ENCODE data around the gene RNASE7. TPM values are rescaled to one million over a fixed set of nuclear protein-coding genes. Genes with fewer than 3 reads are reported as not detected.

Gene RNASE7
- total RNA-seq, 1 donor, result not detected

DNA sequence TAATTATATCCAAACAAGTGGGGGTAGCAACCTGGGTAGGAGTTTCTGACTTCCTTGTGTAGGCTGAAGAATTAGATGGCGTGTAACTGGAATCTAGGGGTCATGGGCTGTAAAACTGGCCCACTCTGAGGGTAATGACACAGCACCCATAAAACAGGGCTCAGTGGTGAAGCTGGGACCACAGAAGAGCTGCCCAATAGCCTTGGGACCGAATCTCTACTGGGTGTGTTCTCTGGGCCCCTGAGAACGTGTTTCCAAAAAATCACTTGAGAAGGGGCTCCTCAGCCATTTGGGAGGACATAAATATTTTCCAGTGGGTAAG is 19.1 kb downstream of the RNASE7 start:
- H3K9me3 ChIP-seq (ENCODE audit: low read depth, low read length), result no peaks in the 10 kb centered on the region
- peaks cover 7% of the 10 kb centered on the region for H3K27me3 ChIP-seq (ENCODE audit: insufficient read depth, low read length)
- no peak overlapping the region for H3K4me3 ChIP-seq (ENCODE audit: low read length)
- no peaks in the 10 kb centered on the region for H3K4me1 ChIP-seq (ENCODE audit: insufficient read depth, low read length)

DNA sequence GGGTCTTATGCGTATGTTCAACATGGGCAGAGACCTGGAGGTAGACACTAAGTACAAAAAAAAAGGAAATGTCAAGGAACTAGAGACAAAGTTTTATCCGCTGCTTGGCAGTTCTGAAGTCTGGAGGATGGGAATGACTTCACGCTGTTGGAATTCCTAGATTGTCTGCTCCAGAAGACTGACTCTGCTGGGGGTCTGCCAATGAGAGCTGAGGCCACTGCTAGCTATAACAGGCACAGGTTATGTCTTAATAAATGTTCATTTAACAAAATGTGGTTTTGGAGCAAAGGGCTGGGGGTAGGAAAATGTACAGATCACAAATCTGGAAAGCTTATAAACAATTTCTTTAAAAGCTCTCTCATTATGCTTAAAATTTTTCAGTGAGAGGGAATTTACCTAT is 21.3 kb downstream of the RNASE7 start:
- H3K27me3 ChIP-seq (ENCODE audit: insufficient read depth, low read length), result peaks cover 20% of the 10 kb centered on the region
- H3K4me3 ChIP-seq (ENCODE audit: low read length), result no peak overlapping the region
- no peaks in the 10 kb centered on the region for H3K9me3 ChIP-seq (ENCODE audit: low read depth, low read length)
- peaks cover under 1% of the 10 kb centered on the region for H3K4me1 ChIP-seq (ENCODE audit: insufficient read depth, low read length)

GRCh38 chr14:21066882-21067502 is 24.8 kb downstream of the RNASE7 start:
- no peak overlapping the region for H3K4me3 ChIP-seq (ENCODE audit: low read length)
- H3K4me1 ChIP-seq (ENCODE audit: insufficient read depth, low read length), result peaks cover 32% of the 10 kb centered on the region
- H3K9me3 ChIP-seq (ENCODE audit: low read depth, low read length), result no peaks in the 10 kb centered on the region
- H3K27me3 ChIP-seq (ENCODE audit: insufficient read depth, low read length), result peaks cover 41% of the 10 kb centered on the region

DNA sequence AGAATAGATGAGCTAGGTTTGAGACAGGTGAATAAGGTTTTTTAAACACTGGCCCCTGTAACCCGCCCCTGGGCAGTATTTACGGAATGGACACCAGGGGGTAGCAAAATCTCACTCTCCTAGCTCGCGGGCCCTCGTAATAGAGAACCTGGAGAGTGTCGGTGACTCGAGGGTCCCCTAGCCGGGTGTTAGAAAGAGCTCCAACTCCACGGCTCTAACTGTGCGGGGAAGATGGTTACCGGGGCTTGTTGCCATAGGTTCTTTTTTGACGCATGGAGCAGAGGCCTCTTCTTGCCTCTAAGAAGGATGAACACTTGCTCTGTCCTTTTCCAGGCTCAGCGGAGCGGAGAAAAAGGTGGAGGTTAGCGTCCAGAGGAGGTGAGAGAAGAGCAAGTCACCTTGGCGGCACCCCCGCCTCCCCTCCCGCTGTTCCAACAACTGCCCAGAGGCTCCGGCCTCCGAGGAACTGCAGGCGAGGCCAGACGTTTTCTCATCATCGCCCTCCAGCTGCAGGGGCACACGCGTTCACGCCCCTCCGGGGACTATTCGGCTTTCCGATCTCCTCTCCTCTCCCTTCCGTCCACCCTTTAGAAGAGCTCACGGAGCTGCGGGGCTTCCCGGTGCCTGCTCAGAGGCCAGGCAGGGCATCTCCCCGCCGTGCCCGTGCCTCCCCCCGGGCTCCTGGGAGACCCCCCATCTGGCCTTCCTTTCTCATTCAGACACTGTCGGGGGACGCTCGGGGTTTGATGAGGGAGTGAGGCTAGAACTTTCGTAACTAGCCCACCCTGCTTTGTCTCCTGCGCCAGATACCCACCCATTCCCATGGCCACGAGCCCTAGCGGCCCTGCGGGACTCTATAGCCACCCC is 26.6 kb downstream of the RNASE7 start:
- no peaks in the 10 kb centered on the region for H3K9me3 ChIP-seq (ENCODE audit: low read depth, low read length)
- peak overlapping the region; percentile 32 for H3K4me3 ChIP-seq (ENCODE audit: low read length)
- H3K4me1 ChIP-seq (ENCODE audit: insufficient read depth, low read length), result peaks cover 45% of the 10 kb centered on the region
- H3K27me3 ChIP-seq (ENCODE audit: insufficient read depth, low read length), result peaks cover 34% of the 10 kb centered on the region

GRCh38 chr14:21069388-21070082 is 27.4 kb downstream of the RNASE7 start:
- Histone ChIP-seq H3K9me3 (ENCODE audit: low read depth, low read length) (no peaks in the 10 kb centered on the region), H3K4me1 (ENCODE audit: insufficient read depth, low read length) (peaks cover 45% of the 10 kb centered on the region), H3K27me3 (ENCODE audit: insufficient read depth, low read length) (peaks cover 34% of the 10 kb centered on the region), H3K4me3 (ENCODE audit: low read length) (peak overlapping the region; percentile 32)

- Histone ChIP-seq H3K9me3 (ENCODE audit: low read depth, low read length) (no peaks in the 10 kb centered on the region), H3K27me3 (ENCODE audit: insufficient read depth, low read length) (peaks cover 34% of the 10 kb centered on the region), H3K4me1 (ENCODE audit: insufficient read depth, low read length) (peaks cover 45% of the 10 kb centered on the region), H3K4me3 (ENCODE audit: low read length) (peak within 1 kb of the TSS; percentile 49)
Observed at GRCh38 chr14:21070083-21070609, 28.0 kb downstream of the RNASE7 start, which contains the start of gene ARHGEF40. Gene ARHGEF40 (plus strand): TSS chr14:21070304. CDS start chr14:21070397, 93 bp downstream.

DNA sequence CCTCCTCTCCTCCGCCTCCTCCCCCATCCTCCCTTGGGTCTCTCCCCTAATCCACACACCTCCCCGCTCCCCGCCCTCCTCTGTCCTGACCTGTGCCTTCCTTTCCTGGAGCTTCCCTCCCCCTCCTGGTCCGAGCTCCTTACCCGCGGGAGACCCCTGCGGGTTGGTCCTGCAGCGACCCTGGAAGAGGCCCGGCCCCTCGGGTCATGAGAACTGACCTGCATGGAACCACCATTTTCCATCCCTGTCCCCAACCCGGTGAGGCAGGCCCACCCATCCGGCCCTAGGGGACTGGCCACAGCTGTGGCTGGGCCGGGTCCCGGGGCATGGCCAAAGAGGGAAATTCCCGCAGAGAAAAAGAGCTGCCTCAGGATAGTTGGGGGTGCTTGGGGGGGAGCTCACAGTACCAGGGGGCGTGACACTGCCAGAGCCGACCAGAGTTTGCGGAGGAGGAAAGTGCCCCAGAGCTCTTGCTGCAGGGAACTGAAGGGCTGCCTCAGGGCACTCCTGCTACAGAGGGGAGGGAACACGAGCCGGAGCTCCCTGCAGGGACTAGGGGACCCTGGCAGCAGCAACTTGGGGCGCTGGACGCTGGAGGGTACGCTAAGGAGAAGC is 28.6 kb downstream of the RNASE7 start:
- Histone ChIP-seq H3K9me3 (ENCODE audit: low read depth, low read length) (no peaks in the 10 kb centered on the region), H3K4me3 (ENCODE audit: low read length) (peak overlapping the region; percentile 49), H3K27me3 (ENCODE audit: insufficient read depth, low read length) (peaks cover 34% of the 10 kb centered on the region)

GRCh38 chr14:21071225-21072030 is 29.3 kb downstream of the RNASE7 start:
- Histone ChIP-seq H3K9me3 (ENCODE audit: low read depth, low read length) (no peaks in the 10 kb centered on the region), H3K4me1 (ENCODE audit: insufficient read depth, low read length) (peaks cover 45% of the 10 kb centered on the region), H3K4me3 (ENCODE audit: low read length) (peak overlapping the region; percentile 49), H3K27me3 (ENCODE audit: insufficient read depth, low read length) (peaks cover 34% of the 10 kb centered on the region)

More for the DNA sequence above, 28.6 kb downstream of the RNASE7 start:
- H3K4me1 ChIP-seq (ENCODE audit: insufficient read depth, low read length), result peaks cover 45% of the 10 kb centered on the region

DNA sequence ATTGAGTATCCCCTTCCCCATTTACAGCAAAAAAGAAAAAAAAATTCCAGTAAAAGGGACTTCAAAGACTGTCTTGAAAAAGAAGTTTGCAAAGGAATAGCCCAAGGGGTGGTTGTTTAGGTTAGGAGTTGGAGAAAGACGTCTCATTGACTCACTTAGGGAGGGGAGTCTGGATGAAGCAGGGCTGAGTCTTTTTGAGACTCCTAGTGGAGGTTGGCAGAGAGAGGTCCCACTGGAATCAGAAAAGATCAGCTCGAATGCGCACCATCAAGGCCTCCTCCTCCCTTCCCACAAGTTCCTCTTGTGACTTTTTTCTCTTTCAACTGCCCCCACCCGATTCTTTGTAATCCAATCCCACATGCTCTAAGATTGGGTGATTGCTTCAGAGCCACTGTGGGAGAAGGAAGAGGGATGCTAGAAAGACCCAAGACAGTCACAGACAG is 29.9 kb downstream of the RNASE7 start:
- Histone ChIP-seq H3K27me3 (ENCODE audit: insufficient read depth, low read length) (peaks cover 32% of the 10 kb centered on the region), H3K4me3 (ENCODE audit: low read length) (peak overlapping the region; percentile 49)

DNA sequence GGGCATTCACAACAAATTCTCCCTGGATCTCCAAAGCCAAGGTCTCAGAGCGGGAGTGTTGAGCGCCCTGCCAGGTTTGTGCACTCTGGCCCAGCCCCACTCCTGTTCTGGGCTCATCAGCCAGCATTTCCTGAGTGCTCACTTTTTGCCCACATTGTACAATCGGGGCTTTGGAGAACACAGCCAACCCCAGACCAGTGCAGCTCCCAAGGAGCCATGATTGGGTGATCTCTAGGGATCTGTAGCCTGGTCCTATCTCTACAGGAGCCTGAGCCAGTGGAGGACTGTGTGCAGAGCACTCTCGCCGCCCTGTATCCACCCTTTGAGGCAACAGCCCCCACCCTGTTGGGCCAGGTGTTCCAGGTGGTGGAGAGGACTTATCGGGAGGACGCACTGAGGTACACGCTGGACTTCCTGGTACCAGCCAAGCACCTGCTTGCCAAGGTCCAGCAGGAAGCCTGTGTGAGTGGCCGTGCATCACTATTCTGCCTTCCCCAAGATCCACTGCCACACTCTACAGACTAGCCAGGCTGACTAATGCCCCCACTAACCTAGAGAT is 30.7 kb downstream of the RNASE7 start:
- H3K9me3 ChIP-seq (ENCODE audit: low read depth, low read length), result no peaks in the 10 kb centered on the region
- no peak overlapping the region for H3K4me3 ChIP-seq (ENCODE audit: low read length)
- peaks cover 25% of the 10 kb centered on the region for H3K27me3 ChIP-seq (ENCODE audit: insufficient read depth, low read length)
- H3K4me1 ChIP-seq (ENCODE audit: insufficient read depth, low read length), result peaks cover 45% of the 10 kb centered on the region

More for the DNA sequence above, 29.9 kb downstream of the RNASE7 start:
- Histone ChIP-seq H3K9me3 (ENCODE audit: low read depth, low read length) (no peaks in the 10 kb centered on the region), H3K4me1 (ENCODE audit: insufficient read depth, low read length) (peaks cover 45% of the 10 kb centered on the region)

DNA sequence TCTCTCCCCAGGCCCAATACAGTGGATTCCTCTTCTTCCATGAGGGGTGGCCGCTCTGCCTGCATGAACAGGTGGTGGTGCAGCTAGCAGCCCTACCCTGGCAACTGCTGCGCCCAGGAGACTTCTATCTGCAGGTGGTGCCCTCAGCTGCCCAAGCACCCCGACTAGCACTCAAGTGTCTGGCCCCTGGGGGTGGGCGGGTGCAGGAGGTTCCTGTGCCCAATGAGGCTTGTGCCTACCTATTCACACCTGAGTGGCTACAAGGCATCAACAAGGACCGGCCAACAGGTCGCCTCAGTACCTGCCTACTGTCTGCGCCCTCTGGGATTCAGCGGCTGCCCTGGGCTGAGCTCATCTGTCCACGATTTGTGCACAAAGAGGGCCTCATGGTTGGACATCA is 31.8 kb downstream of the RNASE7 start:
- Histone ChIP-seq H3K9me3 (ENCODE audit: low read depth, low read length) (no peaks in the 10 kb centered on the region), H3K4me3 (ENCODE audit: low read length) (no peak overlapping the region), H3K27me3 (ENCODE audit: insufficient read depth, low read length) (peaks cover 17% of the 10 kb centered on the region), H3K4me1 (ENCODE audit: insufficient read depth, low read length) (peaks cover 39% of the 10 kb centered on the region)

DNA sequence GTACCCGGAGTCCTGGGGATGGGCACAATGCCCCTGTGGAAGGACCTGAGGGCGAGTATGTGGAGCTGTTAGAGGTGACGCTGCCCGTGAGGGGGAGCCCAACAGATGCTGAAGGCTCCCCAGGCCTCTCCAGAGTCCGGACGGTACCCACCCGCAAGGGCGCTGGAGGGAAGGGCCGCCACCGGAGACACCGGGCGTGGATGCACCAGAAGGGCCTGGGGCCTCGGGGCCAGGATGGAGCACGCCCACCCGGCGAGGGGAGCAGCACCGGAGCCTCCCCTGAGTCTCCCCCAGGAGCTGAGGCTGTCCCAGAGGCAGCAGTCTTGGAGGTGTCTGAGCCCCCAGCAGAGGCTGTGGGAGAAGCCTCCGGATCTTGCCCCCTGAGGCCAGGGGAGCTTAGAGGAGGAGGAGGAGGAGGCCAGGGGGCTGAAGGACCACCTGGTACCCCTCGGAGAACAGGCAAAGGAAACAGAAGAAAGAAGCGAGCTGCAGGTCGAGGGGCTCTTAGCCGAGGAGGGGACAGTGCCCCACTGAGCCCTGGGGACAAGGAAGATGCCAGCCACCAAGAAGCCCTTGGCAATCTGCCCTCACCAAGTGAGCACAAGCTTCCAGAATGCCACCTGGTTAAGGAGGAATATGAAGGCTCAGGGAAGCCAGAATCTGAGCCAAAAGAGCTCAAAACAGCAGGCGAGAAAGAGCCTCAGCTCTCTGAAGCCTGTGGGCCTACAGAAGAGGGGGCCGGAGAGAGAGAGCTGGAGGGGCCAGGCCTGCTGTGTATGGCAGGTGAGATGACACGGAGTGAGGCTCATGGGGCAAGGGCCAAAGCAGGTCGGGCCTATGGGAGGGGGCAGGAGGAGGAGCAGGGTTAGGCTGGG is 32.5 kb downstream of the RNASE7 start:
- no peak overlapping the region for H3K4me3 ChIP-seq (ENCODE audit: low read length)
- H3K9me3 ChIP-seq (ENCODE audit: low read depth, low read length), result no peaks in the 10 kb centered on the region
- peaks cover 10% of the 10 kb centered on the region for H3K27me3 ChIP-seq (ENCODE audit: insufficient read depth, low read length)
- peaks cover 32% of the 10 kb centered on the region for H3K4me1 ChIP-seq (ENCODE audit: insufficient read depth, low read length)
